ENCODE results near the gene HS3ST3A1. TPM values are rescaled to one million over a fixed set of nuclear protein-coding genes. Genes with fewer than 3 reads are reported as not detected.

Gene HS3ST3A1
- total RNA-seq, 1 experiment from 2014 or later: 3.4 TPM

- no peak overlapping the region for H3K4me3 Mint-ChIP-seq
- no peak overlapping the region for H2BK120ac ChIP-seq (ENCODE audit: low read depth, low read length, poor library complexity, severe bottlenecking)
- DNase-seq: no peak
- no peaks in the 10 kb centered on the region for H3K79me1 ChIP-seq (ENCODE audit: insufficient read depth, low read depth, low read length, poor library complexity, severe bottlenecking)
- no peaks in the 10 kb centered on the region for H3K79me2 ChIP-seq (ENCODE audit: insufficient read depth, low read length)
- no peak overlapping the region for H3K56ac ChIP-seq (ENCODE audit: insufficient read length, low read depth, low read length)
- H3K9ac ChIP-seq (ENCODE audit: extremely low read depth, insufficient read length, low read length): no peak overlapping the region
- no peak overlapping the region for H3K18ac ChIP-seq (ENCODE audit: insufficient read length, low read depth, low read length)
- H3K14ac ChIP-seq (ENCODE audit: insufficient read depth, low read length): no peak overlapping the region
- H2BK20ac ChIP-seq (ENCODE audit: low read depth, low read length, poor library complexity, severe bottlenecking): no peak overlapping the region
- no peak overlapping the region for H4K91ac ChIP-seq (ENCODE audit: insufficient read length, low read depth, low read length)
- H4K5ac ChIP-seq (ENCODE audit: insufficient read length, low read depth, low read length): no peak overlapping the region
- TF ChIP-seq CTCF (conservative IDR thresholded peaks at IDR 0.05): no peak
- H3K27ac ChIP-seq (ENCODE audit: insufficient read length, low read depth, low read length): no peak overlapping the region
- no CpG with 5 or more reads among the region's 3 CpGs for WGBS (ENCODE audit: extremely low coverage, insufficient read length, low lambda C conversion rate)
- no peak overlapping the region for H3K27ac Mint-ChIP-seq
- H3K23ac ChIP-seq (ENCODE audit: insufficient read length, low read depth, low read length): no peak overlapping the region
- H3K4me1 ChIP-seq (ENCODE audit: insufficient read depth, low read length): peaks cover 3% of the 10 kb centered on the region; the same call in 1 of the 2 replicates
- no peak overlapping the region for H2AFZ ChIP-seq (ENCODE audit: low read length)
- no peak overlapping the region for H4K8ac ChIP-seq (replicated peaks; ENCODE audit: insufficient read length, low read depth, low read length)
- no peak overlapping the region for H3K4me2 ChIP-seq (ENCODE audit: insufficient read depth, insufficient read length, low read length)
- H3K27me3 ChIP-seq (ENCODE audit: insufficient read depth, low read length): no peaks in the 10 kb centered on the region
- H2BK5ac ChIP-seq (ENCODE audit: insufficient read length, low read length): no peak overlapping the region
- no peaks in the 10 kb centered on the region for H3K9me3 ChIP-seq (ENCODE audit: control insufficient read depth, low read depth, low read length)
- H3K27me3 Mint-ChIP-seq (ENCODE audit: low read depth): no peaks in the 10 kb centered on the region; the same call in none of the 2 replicates
- no peak overlapping the region for H3T11ph ChIP-seq (ENCODE audit: low read length)
- H2BK15ac ChIP-seq (ENCODE audit: low read depth, low read length): no peak overlapping the region
- peaks cover 16 to 37% (median 31%) of the 10 kb centered on the region in 3 experiments for H3K36me3 Mint-ChIP-seq (ENCODE audit: insufficient read depth in 1 of 3, low read depth in 3 of 3)
- H2BK12ac ChIP-seq (ENCODE audit: insufficient read length, low read depth, low read length): no peak overlapping the region
- no peaks in the 10 kb centered on the region for H4K20me1 ChIP-seq (ENCODE audit: control insufficient read depth, insufficient read depth, insufficient read length)
- H3K4ac ChIP-seq (ENCODE audit: low read depth, low read length): no peak overlapping the region
- H3K4me1 Mint-ChIP-seq: peaks cover 47 to 59% of the 10 kb centered on the region in 2 experiments
- H2AK5ac ChIP-seq (ENCODE audit: insufficient read length, low read length): no peak overlapping the region
- peaks cover 28 to 29% of the 10 kb centered on the region in 2 experiments for H3K9me3 Mint-ChIP-seq
- no peaks in the 10 kb centered on the region for H3K23me2 ChIP-seq (ENCODE audit: insufficient read length, low read depth, low read length, poor library complexity, severe bottlenecking)
Observed at GRCh38 chr17:13572581-13572980, 29.1 kb downstream of the HS3ST3A1 start.
